ENCODE data around the gene TPO.

- TF ChIP-seq GATA3 (IDR thresholded peaks at IDR 0.05; ENCODE audit: low read depth, low read length): no peak
- no peak for TF ChIP-seq GATA2 (IDR thresholded peaks at IDR 0.05; ENCODE audit: low read depth, low read length)
Observed at GRCh38 chr2:1492711-1493430, 79.6 kb downstream of the TPO start.
